G401.6 (cell line): Measurements from ENCODE around the gene KIF21B.

Experiments
- FAIRE-seq: peaks from 2 replicates; lab custom pipeline; 2012; peaks lifted over from hg19 to GRCh38; lab: Jason Lieb, UNC

Gene KIF21B

GRCh38 chr1:201020040-201020591 is 3.4 kb downstream of the KIF21B start:
- no peak for FAIRE-seq

GRCh38 chr1:201019321-201019977 is 4.1 kb downstream of the KIF21B start:
- no peak for FAIRE-seq

GRCh38 chr1:201017828-201018163 is 5.7 kb downstream of the KIF21B start:
- FAIRE-seq = no peak

- no peak for FAIRE-seq
Observed at GRCh38 chr1:201016943-201017827, 6.3 kb downstream of the KIF21B start.

- no peak for FAIRE-seq
Observed at GRCh38 chr1:201016211-201016651, 7.3 kb downstream of the KIF21B start.

GRCh38 chr1:201015551-201016091 is 7.9 kb downstream of the KIF21B start:
- no peak for FAIRE-seq

GRCh38 chr1:201014816-201015200 is 8.7 kb downstream of the KIF21B start:
- no peak for FAIRE-seq

- no peak for FAIRE-seq
Observed at GRCh38 chr1:201013991-201014815, 9.3 kb downstream of the KIF21B start.

GRCh38 chr1:201013031-201013485 is 10.5 kb downstream of the KIF21B start:
- FAIRE-seq = no peak

- no peak for FAIRE-seq
Observed at GRCh38 chr1:201011616-201012015, 11.9 kb downstream of the KIF21B start.

GRCh38 chr1:201009962-201010645 is 13.4 kb downstream of the KIF21B start:
- FAIRE-seq = no peak

- no peak for FAIRE-seq
Observed at GRCh38 chr1:201008666-201009360, 14.7 kb downstream of the KIF21B start.

GRCh38 chr1:201007481-201007880 is 16.0 kb downstream of the KIF21B start:
- FAIRE-seq = no peak

GRCh38 chr1:201006450-201006849 is 17.1 kb downstream of the KIF21B start:
- FAIRE-seq = no peak

GRCh38 chr1:201004732-201005131 is 18.8 kb downstream of the KIF21B start:
- no peak for FAIRE-seq

GRCh38 chr1:201004154-201004553 is 19.4 kb downstream of the KIF21B start:
- no peak for FAIRE-seq

- FAIRE-seq = no peak
Observed at GRCh38 chr1:201002510-201002909, 21.0 kb downstream of the KIF21B start.

- no peak for FAIRE-seq
Observed at GRCh38 chr1:201001962-201002361, 21.6 kb downstream of the KIF21B start.

GRCh38 chr1:201000391-201000790 is 23.1 kb downstream of the KIF21B start:
- no peak for FAIRE-seq

- no peak for FAIRE-seq
Observed at GRCh38 chr1:200999667-201000066, 23.8 kb downstream of the KIF21B start.

- FAIRE-seq = no peak
Observed at GRCh38 chr1:200998323-200998722, 25.2 kb downstream of the KIF21B start.
